OCI-LY1 (cell line): ENCODE measurements around the gene ADAMTS3.

Source experiments
- H2AFZ ChIP-seq: fragments of 200-600 bp; sonication (generic), shearing (Covaris generic); 2 replicates; pipeline ENCODE4 v1.6.0; 2014; ENCODE audit warnings: antibody characterized with exemption, mild to moderate bottlenecking, low read length
- H3F3A ChIP-seq: fragments of 200-600 bp; sonication (generic), shearing (Covaris generic); 2 replicates; pipeline ENCODE4 v1.6.0; 2014; ENCODE audit warnings: mild to moderate bottlenecking, antibody characterized with exemption, low read length, moderate library complexity; ENCODE audit not compliant: insufficient read depth
- H3K27ac ChIP-seq: fragments of 200-600 bp; sonication (generic); 2 replicates; pipeline ENCODE4 v1.5.1; 2014; ENCODE audit warnings: low read length, mixed run types, mild to moderate bottlenecking, low read depth; ENCODE audit not compliant: poor library complexity, severe bottlenecking
- H3K27me3 ChIP-seq: fragments of 200-600 bp; sonication (generic); 2 replicates; pipeline ENCODE4 v1.6.0; 2014; ENCODE audit warnings: antibody characterized with exemption, mild to moderate bottlenecking, low read length, moderate library complexity; ENCODE audit not compliant: insufficient read depth
- H3K36me3 ChIP-seq: fragments of 200-600 bp; sonication (generic); 2 replicates; pipeline ENCODE4 v1.6.1; 2014; ENCODE audit warnings: mild to moderate bottlenecking, antibody characterized with exemption, low read length, moderate library complexity, mixed read lengths; ENCODE audit not compliant: insufficient read depth
- H3K4me1 ChIP-seq: fragments of 200-600 bp; sonication (generic); 2 replicates; pipeline ENCODE4 v1.5.1; 2014; ENCODE audit warnings: mild to moderate bottlenecking, low read length, moderate library complexity; ENCODE audit not compliant: insufficient read depth, severe bottlenecking
- H3K4me2 ChIP-seq: fragments of 200-600 bp; sonication (generic), shearing (Covaris generic); 2 replicates; pipeline ENCODE4 v1.6.1; 2014; ENCODE audit warnings: low read length
- H3K4me3 ChIP-seq: fragments of 200-600 bp; sonication (generic); 2 replicates; pipeline ENCODE4 v1.5.1; 2014; ENCODE audit warnings: low read length, low read depth, mild to moderate bottlenecking, mixed read lengths; ENCODE audit not compliant: poor library complexity, severe bottlenecking
- H3K79me2 ChIP-seq: fragments of 200-600 bp; shearing (Covaris generic); 2 replicates; pipeline ENCODE4 v1.6.1; 2016; ENCODE audit warnings: mixed run types, low read length, mixed read lengths; ENCODE audit not compliant: insufficient read depth
- H3K9ac ChIP-seq: fragments of 200-600 bp; sonication (generic), shearing (Covaris generic); 2 replicates; pipeline ENCODE4 v1.6.1; 2014; ENCODE audit warnings: mild to moderate bottlenecking, low read length, mixed read lengths
- H3K9me2 ChIP-seq: fragments of 200-600 bp; sonication (generic), shearing (Covaris generic); 2 replicates; pipeline ENCODE4 v1.6.1; 2014; ENCODE audit warnings: low read depth, mild to moderate bottlenecking, low read length, mixed read lengths
- H3K9me3 ChIP-seq: fragments of 200-600 bp; shearing (Covaris generic); 2 replicates; pipeline ENCODE4 v1.6.1; 2014; ENCODE audit warnings: low read length, mixed read lengths
- H4K20me1 ChIP-seq: fragments of 200-600 bp; sonication (generic), shearing (Covaris generic); 2 replicates; pipeline ENCODE4 v1.6.0; 2016; ENCODE audit warnings: mild to moderate bottlenecking, low read length; ENCODE audit not compliant: insufficient read depth
- EZH2 ChIP-seq: fragments of 200-600 bp; sonication (generic), shearing (Covaris generic); IDR thresholded peaks from 2 replicates; pipeline ENCODE4 v1.8.0; 2017; ENCODE audit warnings: borderline replicate concordance, mixed run types, mild to moderate bottlenecking, antibody characterized with exemption, low read length, moderate library complexity, mixed read lengths
- TF ChIP-seq, protein P1 (sequence below): fragments of 200-600 bp; sonication (generic), shearing (Covaris generic); IDR thresholded peaks from 2 replicates; pipeline ENCODE4 v1.5.1; 2017; ENCODE audit warnings: mild to moderate bottlenecking, antibody characterized with exemption, low read length, moderate library complexity, mixed read lengths

Gene ADAMTS3

DNA sequence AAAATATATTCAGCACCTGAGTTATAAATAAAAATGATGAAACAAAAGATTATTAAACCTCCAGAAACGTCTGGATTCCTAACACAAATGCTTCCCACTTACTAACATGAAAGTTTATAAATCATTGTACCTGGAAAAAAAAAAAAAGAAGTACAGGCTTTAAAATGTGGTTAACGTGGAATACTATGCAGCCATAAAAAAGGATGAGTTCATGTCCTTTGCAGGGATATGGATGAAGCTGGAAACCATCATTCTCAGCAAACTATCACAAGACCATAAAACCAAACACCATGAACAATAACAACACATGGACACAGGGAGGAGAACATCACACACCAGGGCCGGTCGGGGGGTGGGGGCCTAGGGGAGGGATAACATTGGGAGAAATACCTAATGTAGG is 160.5 kb downstream of the ADAMTS3 start:
- Histone ChIP-seq H3K9me2 (no peaks in the 10 kb centered on the region), H2AFZ (no peak overlapping the region), H3K9ac (no peak overlapping the region), H3K27me3 (no peaks in the 10 kb centered on the region), H3K4me2 (no peak overlapping the region), H4K20me1 (no peaks in the 10 kb centered on the region), H3K79me2 (no peaks in the 10 kb centered on the region), H3K27ac (no peak overlapping the region), H3F3A (no peaks in the 10 kb centered on the region), H3K9me3 (no peaks in the 10 kb centered on the region), H3K4me3 (no peak overlapping the region), H3K36me3 (no peaks in the 10 kb centered on the region), H3K4me1 (no peaks in the 10 kb centered on the region)
- TF ChIP-seq EZH2: no peak
- TF ChIP-seq, protein P1, sequence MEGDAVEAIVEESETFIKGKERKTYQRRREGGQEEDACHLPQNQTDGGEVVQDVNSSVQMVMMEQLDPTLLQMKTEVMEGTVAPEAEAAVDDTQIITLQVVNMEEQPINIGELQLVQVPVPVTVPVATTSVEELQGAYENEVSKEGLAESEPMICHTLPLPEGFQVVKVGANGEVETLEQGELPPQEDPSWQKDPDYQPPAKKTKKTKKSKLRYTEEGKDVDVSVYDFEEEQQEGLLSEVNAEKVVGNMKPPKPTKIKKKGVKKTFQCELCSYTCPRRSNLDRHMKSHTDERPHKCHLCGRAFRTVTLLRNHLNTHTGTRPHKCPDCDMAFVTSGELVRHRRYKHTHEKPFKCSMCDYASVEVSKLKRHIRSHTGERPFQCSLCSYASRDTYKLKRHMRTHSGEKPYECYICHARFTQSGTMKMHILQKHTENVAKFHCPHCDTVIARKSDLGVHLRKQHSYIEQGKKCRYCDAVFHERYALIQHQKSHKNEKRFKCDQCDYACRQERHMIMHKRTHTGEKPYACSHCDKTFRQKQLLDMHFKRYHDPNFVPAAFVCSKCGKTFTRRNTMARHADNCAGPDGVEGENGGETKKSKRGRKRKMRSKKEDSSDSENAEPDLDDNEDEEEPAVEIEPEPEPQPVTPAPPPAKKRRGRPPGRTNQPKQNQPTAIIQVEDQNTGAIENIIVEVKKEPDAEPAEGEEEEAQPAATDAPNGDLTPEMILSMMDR: no peak

DNA sequence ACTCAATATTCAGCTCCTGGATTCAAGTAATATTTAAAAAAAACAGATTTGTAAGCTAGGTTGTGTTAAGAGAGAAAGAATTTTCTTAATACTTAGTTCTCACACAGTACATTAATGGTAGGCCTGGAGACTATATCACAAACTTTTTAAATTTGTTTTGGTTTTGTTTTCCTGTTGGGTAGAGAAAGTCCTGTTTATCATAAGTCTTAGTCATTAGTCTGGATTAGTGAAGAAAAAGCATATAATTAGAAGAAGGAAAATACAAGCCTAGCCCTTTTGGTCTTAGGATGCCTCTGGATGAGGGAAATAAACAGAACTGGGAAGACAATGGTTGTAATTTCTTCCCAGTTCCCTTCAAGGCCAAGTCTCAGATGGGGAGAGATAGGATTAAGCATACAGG is 163.6 kb downstream of the ADAMTS3 start:
- Histone ChIP-seq H3K27me3 (no peaks in the 10 kb centered on the region), H3K79me2 (no peaks in the 10 kb centered on the region), H3K27ac (no peak overlapping the region), H3K9ac (no peak overlapping the region), H3K4me1 (no peaks in the 10 kb centered on the region), H2AFZ (no peak overlapping the region), H3K36me3 (no peaks in the 10 kb centered on the region), H3K4me2 (no peak overlapping the region), H3K9me3 (no peaks in the 10 kb centered on the region), H3F3A (no peaks in the 10 kb centered on the region), H3K9me2 (no peaks in the 10 kb centered on the region), H4K20me1 (no peaks in the 10 kb centered on the region), H3K4me3 (no peak overlapping the region)
- TF ChIP-seq, protein P1: no peak
- TF ChIP-seq EZH2: no peak

DNA sequence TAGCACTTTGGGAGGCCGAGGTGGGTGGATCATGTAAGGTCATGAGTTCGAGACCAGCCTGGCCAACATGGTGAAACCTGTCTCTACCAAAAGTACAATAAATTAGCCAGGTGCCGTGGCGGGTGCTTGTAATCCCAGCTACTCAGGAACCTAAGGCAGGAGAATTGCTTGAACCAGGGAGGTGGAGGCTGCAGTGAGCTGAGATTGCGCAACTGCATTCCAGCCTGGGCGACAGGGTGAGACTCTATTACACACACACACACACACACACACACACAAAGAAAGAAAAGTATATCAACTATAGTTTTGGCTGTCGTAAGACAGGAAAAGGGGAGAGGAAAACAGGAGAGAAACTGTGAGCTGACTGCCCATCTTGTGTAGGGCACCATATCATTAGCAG is 171.7 kb downstream of the ADAMTS3 start:
- Histone ChIP-seq H3K27me3 (no peaks in the 10 kb centered on the region), H3K4me2 (no peak overlapping the region)
- TF ChIP-seq EZH2: no peak
- TF ChIP-seq, protein P1: no peak

More for the DNA sequence above, 171.7 kb downstream of the ADAMTS3 start:
- Histone ChIP-seq H3K9me3 (no peaks in the 10 kb centered on the region), H2AFZ (no peak overlapping the region), H3K27ac (no peak overlapping the region), H3F3A (no peaks in the 10 kb centered on the region), H4K20me1 (no peaks in the 10 kb centered on the region), H3K4me3 (no peak overlapping the region), H3K79me2 (no peaks in the 10 kb centered on the region), H3K4me1 (no peaks in the 10 kb centered on the region), H3K9ac (no peak overlapping the region), H3K36me3 (no peaks in the 10 kb centered on the region), H3K9me2 (no peaks in the 10 kb centered on the region)
